Right lobe of liver (tissue), 6 donors: ENCODE data around the gene CYFIP2. TPM values are rescaled to one million over a fixed set of nuclear protein-coding genes. Genes with fewer than 3 reads are reported as not detected.

ENCODE experiments used
- ATAC-seq, 4 donors: fragments of 200-7000 bp; cut with Tn5 transposase; one replicate each; pipeline ENCODE4 v1.9.1; 2020; ENCODE audit warnings: mild to moderate bottlenecking in 4 of 4, moderate library complexity in 4 of 4
- DNase-seq, 3 donors: peaks; one replicate each; pipeline ENCODE4 v3.0.0-alpha.2; 2020
- H3K27ac ChIP-seq, 3 donors: fragments of 200-600 bp; one replicate each; pipeline ENCODE4 v1.8.0; 2022
- H3K27me3 ChIP-seq, 2 donors: fragments of 200-600 bp; one replicate each; pipeline ENCODE4 v1.8.0; 2022
- H3K36me3 ChIP-seq, 4 donors: fragments of 200-600 bp; sonication (generic) in 1 of 4; one replicate each; pipeline versions ENCODE4 v1.5.1 to v1.8.0; 2017 to 2022; ENCODE audit warnings: control low read depth in 1 of 4
- H3K4me1 ChIP-seq, 4 donors: fragments of 200-600 bp; sonication (generic) in 1 of 4; one replicate each; pipeline versions ENCODE4 v1.5.1 to v1.8.0; 2017 to 2022; ENCODE audit warnings: control low read depth in 1 of 4
- H3K4me3 ChIP-seq, 3 donors: fragments of 200-600 bp; one replicate each; pipeline ENCODE4 v1.8.0; 2022
- H3K9me3 ChIP-seq, 4 donors: fragments of 200-600 bp; sonication (generic) in 1 of 4; one replicate each; pipeline versions ENCODE4 v1.5.1 to v1.8.0; 2017 to 2022; ENCODE audit warnings: control low read depth in 1 of 4
- POLR2A ChIP-seq: fragments of 450-650 bp; IDR thresholded peaks from one replicate; pipeline ENCODE4 v1.6.1; 2017; ENCODE audit warnings: antibody characterized with exemption, mild to moderate bottlenecking
- WGBS: methylation state at CpG from one replicate; pipeline ENCODE4 v1.1.6; 2018; ENCODE audit warnings: low coverage, low lambda C conversion rate; ENCODE audit not compliant: insufficient coverage; ENCODE audit errors: missing lambda C conversion rate; 5-methylcytosine and 5-hydroxymethylcytosine counted together
- intact Hi-C, 2 donors: fragments of 100-400 bp; cut with DNase I; formaldehyde crosslinking; loops; one replicate each; pipeline versions ENCODE4 v1.11.2 to v1.14.1; 2022
- total RNA-seq, 6 experiments: library from RNA; depleted of rRNA in 2 of 6; stranded (reverse); fragments of >200 nt in 2 of 6; fragmentation: NEBNext Ultra II Directional in 3 of 6; extraction: Animal tissue kit (Norgen Biotek cat#: 25700) in 3 of 6; gene quantifications; one replicate each; pipeline versions ENCODE4 v1.1.0 to v1.2.4, GENCODE V29; 2016 to 2023
- TF ChIP-seq, protein P1 (sequence below), 4 donors: fragments of 200-600 bp in 3 of 4; fragments of 450-650 bp in 1 of 4; IDR thresholded peaks; one replicate each; pipeline versions ENCODE4 v1.5.1 to v1.8.0; 2016 to 2022; ENCODE audit warnings: antibody characterized with exemption in 4 of 4, mild to moderate bottlenecking in 2 of 4
- donor health status: DM: no; HTN: yes; CAD: no.
- donor health status: DM: no; HTN: no; CAD: no.
- donor health status: DM: no; HTN: no; CAD: no.
- donor health status: DM: no; HTN: yes; CAD: no.
- donor health status: DM: no; HTN: yes; CAD: no.

The CYFIP2 gene
- total RNA-seq, 6 experiments from 2014 or later = 20.6 to 89.1 (median 49.6) TPM

DNA sequence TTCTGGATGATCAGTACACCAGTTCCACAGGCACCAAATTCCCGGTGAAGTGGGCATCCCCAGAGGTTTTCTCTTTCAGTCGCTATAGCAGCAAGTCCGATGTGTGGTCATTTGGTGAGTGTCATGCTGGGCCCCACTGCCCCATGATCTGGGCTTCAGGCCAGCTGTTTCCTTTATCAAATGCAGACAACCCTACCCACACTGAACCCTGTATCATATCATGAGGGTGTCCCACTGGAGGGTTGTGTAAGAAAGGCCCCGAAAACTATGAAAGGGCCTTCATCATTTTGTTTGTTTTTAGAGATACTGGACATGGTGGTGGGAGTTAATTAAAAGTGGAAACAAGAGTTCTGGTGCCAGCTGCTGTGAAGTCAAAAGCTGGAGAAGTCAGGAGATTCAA, 20.0 kb upstream of the CYFIP2 start:
- no peak overlapping the region for H3K4me3 ChIP-seq
- H3K27ac ChIP-seq = no peak overlapping the region
- intact Hi-C loops = loop anchor here in 1 of 2 donors (5.0 kb wide), 1 partner anchor 76 kb away; no protein-coding TSS in a partner anchor
- H3K4me1 ChIP-seq = no peaks in the 10 kb centered on the region
- no peak for TF ChIP-seq POLR2A
- TF ChIP-seq, protein P1, sequence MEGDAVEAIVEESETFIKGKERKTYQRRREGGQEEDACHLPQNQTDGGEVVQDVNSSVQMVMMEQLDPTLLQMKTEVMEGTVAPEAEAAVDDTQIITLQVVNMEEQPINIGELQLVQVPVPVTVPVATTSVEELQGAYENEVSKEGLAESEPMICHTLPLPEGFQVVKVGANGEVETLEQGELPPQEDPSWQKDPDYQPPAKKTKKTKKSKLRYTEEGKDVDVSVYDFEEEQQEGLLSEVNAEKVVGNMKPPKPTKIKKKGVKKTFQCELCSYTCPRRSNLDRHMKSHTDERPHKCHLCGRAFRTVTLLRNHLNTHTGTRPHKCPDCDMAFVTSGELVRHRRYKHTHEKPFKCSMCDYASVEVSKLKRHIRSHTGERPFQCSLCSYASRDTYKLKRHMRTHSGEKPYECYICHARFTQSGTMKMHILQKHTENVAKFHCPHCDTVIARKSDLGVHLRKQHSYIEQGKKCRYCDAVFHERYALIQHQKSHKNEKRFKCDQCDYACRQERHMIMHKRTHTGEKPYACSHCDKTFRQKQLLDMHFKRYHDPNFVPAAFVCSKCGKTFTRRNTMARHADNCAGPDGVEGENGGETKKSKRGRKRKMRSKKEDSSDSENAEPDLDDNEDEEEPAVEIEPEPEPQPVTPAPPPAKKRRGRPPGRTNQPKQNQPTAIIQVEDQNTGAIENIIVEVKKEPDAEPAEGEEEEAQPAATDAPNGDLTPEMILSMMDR (IDR thresholded peaks at IDR 0.05) = no peak
- no peaks in the 10 kb centered on the region for H3K36me3 ChIP-seq
- ATAC-seq (no peak), DNase-seq (no peak)
- 75% methylated on average over 4 of the region's 4 CpGs for WGBS
- no peaks in the 10 kb centered on the region for H3K9me3 ChIP-seq
- no peaks in the 10 kb centered on the region for H3K27me3 ChIP-seq

- intact Hi-C loops = loop anchor here in 1 of 2 donors (5.0 kb wide), 1 partner anchor 75 kb away; no protein-coding TSS in a partner anchor
- H3K4me1 ChIP-seq = no peaks in the 10 kb centered on the region
- no peak overlapping the region for H3K4me3 ChIP-seq
- ATAC-seq (no peak), DNase-seq (no peak)
- no peaks in the 10 kb centered on the region for H3K36me3 ChIP-seq
- no peak overlapping the region for H3K27ac ChIP-seq
- no peaks in the 10 kb centered on the region for H3K27me3 ChIP-seq
- TF ChIP-seq, protein P1 (IDR thresholded peaks at IDR 0.05) = no peak
- no peak for TF ChIP-seq POLR2A
- no peaks in the 10 kb centered on the region for H3K9me3 ChIP-seq
Observed at GRCh38 chr5:157247267-157247666, 18.7 kb upstream of the CYFIP2 start.

DNA sequence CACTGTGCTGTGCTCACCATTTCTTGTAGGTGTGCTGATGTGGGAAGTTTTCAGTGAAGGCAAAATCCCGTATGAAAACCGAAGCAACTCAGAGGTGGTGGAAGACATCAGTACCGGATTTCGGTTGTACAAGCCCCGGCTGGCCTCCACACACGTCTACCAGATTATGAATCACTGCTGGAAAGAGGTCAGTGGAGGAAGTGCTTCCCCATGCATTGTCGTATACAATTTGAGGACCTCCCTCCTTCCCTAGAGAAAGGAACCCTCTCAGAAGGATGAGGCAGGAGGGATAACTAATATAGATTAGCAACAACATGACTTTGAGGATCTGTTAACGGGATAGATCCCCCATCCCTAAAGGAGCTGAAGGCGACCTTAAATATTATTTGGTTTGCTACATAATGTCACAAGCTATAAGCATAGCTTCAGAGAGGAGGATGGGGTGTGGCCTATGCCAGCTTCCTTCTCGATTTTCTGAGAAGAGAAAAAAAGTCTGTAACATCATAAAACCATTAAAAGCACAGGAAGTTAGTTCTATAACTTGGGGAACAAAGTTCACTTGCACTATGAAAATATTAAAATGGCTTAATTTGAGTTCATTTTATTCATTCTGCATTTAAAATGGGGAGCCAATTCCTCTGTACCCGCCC, 17.0 kb upstream of the CYFIP2 start:
- TF ChIP-seq, protein P1 (IDR thresholded peaks at IDR 0.05) = no peak
- TF ChIP-seq POLR2A = no peak
- H3K4me3 ChIP-seq = no peak overlapping the region
- no peaks in the 10 kb centered on the region for H3K27me3 ChIP-seq
- H3K36me3 ChIP-seq = no peaks in the 10 kb centered on the region
- 67% methylated on average over 11 of the region's 11 CpGs for WGBS
- H3K4me1 ChIP-seq = no peaks in the 10 kb centered on the region
- DNase-seq (no peak), ATAC-seq (peak in 1 of 4 donors; percentile 30)
- H3K9me3 ChIP-seq = no peaks in the 10 kb centered on the region
- H3K27ac ChIP-seq = no peak overlapping the region
- intact Hi-C loops = loop anchor here in 1 of 2 donors (5.0 kb wide), 1 partner anchor 73 kb away; no protein-coding TSS in a partner anchor

GRCh38 chr5:157252711-157253465, 13.0 kb upstream of the CYFIP2 start:
- ATAC-seq (peak; percentile 11 to 47 (median 36)), DNase-seq (no peak)
- intact Hi-C loops = loop anchor here (5.0 kb wide), 1 partner anchor 59 kb away; no protein-coding TSS in a partner anchor
- no peaks in the 10 kb centered on the region for H3K27me3 ChIP-seq
- no peaks in the 10 kb centered on the region for H3K36me3 ChIP-seq
- no peaks in the 10 kb centered on the region for H3K4me1 ChIP-seq
- H3K4me3 ChIP-seq = no peak overlapping the region
- no peak overlapping the region for H3K27ac ChIP-seq
- TF ChIP-seq POLR2A = no peak
- TF ChIP-seq, protein P1 (IDR thresholded peaks at IDR 0.05) = no peak
- H3K9me3 ChIP-seq = no peaks in the 10 kb centered on the region
- 36% methylated on average over 4 of the region's 4 CpGs for WGBS
